Stimulated activated CD8-positive, alpha-beta memory T cell treated with anti-CD3 and anti-CD28 coated beads, Interleukin-4, amount 100 ng/mL, for 48 hours (primary cell): ENCODE measurements around the gene KLHL15.
"Not testable (repeated sequence)": the region's sequence is repeated elsewhere in the genome, so short reads cannot be mapped to it uniquely, and the experiment has no call there.

Experiments used
- DNase-seq: peaks from one replicate; pipeline ENCODE4 v3.0.0-alpha.2; 2020

Gene KLHL15

DNA sequence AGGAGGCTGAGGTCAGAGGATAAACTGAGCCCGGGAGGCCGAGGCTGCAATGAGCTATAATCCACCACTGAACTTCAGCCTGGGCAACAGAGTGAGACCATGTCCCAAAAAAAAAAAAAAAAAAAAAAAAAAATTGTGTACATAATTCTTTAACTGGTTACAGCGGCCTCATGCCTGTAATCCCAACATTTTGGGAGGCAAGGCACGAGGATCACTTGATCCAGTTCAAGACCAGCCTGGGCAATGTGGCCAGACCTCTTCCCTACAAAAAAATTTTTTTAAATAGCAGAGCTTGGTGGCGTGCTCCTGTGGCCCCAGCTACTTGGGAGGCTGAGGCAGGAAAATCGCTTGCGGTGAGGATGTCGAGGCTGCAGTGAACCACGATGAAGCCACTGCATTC, 9.3 kb downstream of the KLHL15 start:
- DNase-seq: no peak

DNA sequence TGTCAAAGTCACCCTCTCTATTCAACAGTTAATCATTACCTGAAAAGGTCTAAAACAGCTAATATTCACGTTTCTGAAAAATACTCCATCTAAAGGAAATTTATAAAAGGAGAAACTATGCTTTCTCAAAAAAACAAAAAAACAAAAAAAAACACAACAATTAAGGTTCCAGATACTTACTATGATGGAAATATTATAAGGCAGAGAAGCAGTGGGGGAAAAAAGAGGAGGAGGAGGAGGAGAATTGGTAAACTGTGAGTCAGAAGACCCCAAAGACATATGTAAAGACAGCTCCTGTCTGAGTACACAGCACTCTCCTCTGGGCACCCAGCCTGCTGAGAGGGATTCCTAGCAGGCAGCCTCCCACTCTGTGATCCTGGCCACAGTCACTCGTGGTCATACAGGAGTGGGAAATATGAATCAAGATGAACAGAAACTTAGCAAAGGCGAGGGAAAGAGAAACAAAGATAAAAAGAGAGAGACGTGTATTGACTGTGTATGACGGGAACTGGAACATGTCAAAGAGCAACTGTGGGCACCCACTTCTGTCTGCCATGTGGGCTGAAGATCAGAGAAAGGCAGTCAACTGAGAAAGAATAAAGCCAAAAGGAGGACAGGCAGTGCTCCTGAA, 12.5 kb downstream of the KLHL15 start:
- DNase-seq: peak; percentile 62

DNA sequence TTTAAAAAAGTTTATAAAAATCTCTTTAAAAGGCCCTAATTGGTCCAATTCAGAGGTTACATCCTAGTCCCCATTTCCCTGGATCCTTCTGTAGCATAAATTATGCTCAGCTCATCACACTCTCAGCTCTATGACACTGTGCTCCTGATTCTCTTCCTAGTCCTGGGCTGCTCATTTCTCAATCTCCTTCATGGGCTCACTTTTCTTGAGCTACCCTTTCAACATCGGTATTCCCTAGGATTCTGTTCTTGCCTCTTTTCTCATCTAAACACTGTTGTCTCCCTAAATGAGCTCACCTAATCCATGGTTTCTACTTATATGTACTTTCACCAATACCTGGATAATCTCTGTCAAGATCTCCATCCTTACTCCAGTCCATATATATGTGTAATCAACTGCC, 14.7 kb downstream of the KLHL15 start:
- no peak for DNase-seq

DNA sequence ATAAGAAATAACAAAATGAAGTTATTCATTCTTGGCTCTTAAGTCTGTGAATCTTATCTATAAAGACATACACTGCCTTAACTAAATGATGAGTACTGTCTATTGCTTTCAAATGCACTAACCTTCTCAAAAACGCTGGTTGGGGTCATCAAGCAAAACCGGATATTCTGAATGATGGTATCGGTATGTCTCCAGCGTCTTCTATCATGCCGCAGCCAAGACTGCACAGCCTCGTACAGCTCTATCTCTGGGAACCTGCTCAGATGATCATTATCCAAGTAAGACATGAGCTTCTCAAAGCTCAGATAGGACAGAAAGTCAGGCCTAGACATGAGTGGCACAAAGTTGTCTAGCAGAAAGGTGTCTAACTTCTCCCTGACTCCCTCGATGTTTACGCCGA, 21.1 kb downstream of the KLHL15 start:
- DNase-seq: no peak

DNA sequence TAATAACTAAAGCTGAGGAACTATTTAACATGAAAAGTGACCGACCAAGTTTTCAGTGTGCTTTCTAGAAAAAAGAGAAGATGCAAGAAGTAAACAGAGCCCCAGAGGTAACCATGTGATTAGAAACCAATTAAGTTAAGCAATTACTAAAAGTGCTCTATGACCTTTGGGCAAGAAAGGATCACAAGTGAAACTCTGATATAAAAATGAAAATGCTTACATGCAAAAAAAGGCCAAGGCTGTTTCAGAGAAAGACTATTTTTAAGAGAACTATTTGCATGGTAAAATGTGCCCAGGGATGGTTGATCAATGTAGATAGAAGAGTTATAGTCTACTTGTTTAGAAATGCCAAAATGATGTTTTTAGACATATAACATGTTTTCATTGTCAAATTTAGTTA, 22.0 kb downstream of the KLHL15 start:
- no peak for DNase-seq

DNA sequence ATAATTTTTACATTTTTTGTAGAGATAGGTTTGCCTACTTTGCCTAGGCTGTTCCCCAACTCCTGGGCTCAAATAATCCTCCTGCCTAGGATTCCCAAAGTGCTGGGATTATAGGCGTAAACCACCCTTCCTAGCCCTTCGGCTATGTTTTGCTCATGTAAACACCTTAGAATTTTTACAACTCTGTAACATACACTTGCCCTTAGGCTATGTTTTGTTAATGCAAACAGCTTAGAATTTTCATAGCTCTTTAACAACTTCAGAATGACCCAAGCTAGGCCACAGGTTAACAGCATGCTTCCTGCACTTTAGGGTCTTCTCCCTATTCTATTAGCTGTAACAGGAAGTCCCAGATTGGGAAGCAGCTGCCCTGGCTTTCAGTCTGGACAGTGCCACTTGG, 24.2 kb downstream of the KLHL15 start:
- DNase-seq: no peak

DNA sequence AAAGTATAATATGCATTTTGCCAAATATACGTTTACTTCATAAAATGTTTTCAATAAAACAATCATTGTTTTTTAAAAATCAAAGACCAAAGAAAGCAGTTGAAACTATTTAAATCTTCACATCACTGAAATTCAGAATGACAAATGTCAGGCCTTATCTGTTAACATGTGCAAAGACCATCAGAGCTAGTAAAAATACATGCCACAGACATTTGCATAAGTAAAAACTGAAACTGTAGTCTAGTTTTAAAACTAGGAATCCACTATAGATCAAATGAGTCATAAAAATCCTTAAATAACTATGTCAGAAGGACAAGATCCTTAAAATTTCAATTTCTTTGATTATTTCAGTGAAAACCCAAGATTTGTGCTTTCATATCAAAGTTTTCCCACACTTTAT, 24.8 kb downstream of the KLHL15 start:
- no peak for DNase-seq

DNA sequence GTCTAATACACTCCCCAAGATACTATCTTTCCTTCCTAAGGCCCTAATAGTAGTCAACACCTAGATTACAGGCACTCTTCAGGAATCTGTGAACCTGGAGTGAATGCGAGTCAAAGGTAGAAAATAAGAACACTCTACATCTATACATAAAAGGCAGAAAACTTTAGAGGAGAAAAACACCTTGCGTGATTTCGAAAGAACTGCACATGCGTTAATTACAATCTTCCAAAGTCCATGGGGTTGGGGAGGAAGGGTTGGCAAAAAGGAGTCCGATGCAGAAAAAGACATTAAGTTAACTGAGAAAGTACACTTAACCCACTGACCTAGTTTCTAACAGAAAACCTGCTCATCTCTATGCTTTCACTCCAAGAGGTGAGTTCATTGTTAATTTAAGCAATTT, 27.3 kb downstream of the KLHL15 start:
- DNase-seq: no peak

DNA sequence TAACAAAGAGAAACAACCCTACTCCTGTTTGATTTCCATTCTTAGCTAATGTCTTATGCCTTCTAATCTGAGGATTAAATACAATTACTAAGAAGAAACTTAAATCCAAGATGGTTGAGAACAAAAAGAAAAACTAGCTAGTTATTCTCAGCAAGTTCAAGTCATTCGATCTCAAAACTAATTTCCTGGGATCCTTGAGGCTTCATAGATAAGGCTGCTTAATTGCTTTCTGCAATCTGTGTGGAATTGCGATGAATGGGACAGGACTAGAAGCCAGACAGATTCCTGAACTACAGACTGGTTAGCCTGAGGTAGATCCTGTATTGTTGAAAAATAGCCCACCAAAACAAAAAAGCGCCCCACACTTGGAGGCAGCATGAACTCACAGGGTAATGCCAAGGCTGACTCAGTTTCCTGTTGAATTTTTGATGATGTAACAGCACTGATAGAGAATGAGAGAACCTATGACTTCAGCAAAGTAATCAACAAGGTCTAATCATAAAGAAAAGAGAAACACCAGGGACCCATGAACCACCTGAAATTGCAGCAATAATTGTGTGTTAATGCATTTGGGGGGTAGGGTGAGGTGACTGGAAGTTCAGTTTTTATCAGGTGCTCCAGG, 33.9 kb downstream of the KLHL15 start:
- DNase-seq: no peak

DNA sequence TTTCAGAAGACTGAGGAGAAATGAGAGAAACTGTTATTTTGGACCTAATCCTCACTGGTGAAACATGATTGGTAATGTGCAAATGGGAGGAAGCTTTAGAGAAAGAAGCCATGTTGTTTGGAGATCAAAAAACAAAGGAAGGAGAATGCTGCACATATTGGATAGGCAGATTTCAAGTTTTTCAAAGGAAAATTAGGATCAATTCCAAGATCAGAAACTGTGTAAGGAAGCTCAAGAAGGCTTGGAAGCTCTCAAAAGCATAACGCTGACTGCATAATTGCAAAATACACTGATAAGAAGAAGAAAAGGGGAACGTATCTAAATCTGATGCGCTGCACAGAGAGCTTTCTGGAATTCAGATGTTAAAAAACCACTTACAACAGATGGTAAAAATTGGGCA, 34.6 kb downstream of the KLHL15 start:
- DNase-seq: no peak

DNA sequence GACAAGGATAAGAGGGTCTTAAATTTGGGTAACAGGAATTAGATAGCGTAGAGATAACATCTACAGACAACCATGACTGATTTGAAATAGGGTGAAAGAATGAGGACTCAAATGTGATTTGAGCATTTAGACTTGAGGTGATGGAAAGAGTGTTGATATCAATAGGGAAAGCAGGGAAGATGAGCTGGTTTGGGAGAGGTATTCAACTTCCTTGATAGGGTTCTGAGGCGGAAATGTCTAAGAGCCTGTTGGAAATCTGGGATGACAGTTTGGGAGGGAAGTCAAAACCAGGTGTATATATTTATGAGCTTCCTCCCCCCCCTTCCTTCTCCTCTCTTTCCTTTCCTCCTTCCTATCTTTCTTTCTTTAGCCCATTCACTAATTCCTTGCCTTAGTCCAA, 36.5 kb downstream of the KLHL15 start:
- DNase-seq: no peak

DNA sequence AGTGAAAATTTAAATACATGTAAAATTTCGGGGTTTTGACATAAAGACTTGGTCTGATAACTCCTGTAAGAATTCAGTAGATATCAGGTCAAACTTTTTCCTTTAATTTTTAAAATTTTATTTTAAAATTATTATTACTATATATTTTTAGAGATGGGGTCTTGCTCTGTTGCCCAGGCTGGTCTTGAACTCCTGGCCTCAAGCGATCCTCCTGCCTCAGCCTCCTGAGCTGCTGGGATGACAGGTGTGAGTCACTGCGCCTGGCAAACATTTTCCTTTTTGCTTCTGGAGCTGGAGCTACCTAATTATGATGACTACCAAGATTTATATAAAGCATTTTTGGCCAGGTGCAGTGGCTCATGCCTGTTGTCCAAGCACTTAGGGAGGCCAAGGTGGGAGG, 37.3 kb downstream of the KLHL15 start:
- no peak for DNase-seq

DNA sequence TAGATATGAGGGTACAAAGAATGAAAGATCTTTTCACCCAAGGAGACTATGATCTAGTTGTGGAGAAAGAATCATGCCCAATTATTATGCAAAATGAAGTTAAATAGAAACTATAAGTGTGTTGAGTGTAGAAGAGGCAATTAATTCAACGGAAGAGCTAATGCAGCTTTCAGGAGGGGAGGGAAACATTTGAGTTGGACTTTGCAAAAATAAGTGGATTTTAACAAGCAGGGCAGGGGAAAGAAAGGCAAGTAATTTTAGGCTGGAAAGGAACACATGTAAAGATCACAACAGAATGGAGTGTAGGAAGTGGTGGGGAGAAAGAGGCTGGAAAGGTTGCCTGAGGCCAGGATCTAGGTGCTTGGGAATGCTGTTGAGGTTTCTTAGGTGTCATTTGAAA, 44.1 kb downstream of the KLHL15 start:
- DNase-seq: no peak

DNA sequence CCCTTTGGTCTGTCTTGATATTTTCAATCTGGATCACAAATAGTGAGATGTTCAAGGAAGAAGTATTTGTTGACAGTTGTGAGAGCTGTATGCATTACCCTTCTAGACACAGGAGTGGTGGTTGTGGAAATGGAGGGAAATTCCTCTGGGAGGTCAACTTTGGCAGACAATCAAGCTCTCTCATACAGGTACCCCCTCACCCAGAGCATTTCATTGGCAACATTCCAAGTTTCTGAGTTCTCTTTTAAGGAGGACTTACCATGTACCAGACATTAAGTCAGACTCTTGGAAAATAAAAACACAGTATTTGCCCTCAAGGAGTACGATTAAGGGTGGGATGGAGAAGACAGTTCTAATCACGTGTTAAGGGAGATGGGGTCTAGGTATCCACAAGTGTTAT, 45.3 kb downstream of the KLHL15 start:
- no peak for DNase-seq

DNA sequence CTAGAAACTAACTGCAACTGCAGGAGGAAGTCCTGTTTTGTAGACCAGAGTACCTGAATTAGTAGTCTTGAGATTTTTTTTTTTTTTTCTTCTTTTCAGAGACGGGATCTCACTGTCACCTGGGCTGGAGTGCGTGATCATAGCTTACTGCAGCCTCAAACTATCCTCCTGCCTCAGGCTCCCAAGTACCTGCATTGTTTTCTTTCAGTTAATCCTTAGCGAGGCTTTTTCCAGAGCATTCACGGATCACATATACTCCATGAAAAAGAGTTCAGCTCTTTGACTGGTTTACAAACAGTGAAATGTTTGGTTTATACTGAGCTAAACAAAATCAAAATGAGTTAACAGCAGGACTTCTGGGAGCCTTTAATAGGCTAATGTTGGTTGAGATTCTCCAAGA, 45.8 kb downstream of the KLHL15 start:
- DNase-seq: no peak

DNA sequence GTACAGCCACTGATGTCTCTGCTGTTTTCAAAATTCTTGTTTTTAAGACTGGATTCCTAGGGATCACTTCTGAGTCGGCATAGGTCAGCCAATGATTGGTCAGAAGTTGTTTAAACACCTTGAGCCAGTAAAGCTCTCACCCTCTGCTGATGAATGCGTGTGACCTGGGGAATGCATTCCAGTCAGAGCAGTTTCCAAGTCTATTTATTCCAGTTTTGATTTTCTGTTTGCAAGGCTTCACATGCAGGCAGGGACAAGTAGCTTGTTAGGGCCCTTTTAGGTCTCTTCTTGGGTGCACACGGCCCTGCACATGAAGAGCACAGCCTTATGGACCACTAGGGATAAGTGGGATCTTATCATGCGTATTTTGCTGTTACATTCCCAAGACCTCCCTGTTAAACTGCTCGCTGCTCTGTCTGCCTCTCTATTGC, 47.0 kb downstream of the KLHL15 start:
- DNase-seq: no peak

DNA sequence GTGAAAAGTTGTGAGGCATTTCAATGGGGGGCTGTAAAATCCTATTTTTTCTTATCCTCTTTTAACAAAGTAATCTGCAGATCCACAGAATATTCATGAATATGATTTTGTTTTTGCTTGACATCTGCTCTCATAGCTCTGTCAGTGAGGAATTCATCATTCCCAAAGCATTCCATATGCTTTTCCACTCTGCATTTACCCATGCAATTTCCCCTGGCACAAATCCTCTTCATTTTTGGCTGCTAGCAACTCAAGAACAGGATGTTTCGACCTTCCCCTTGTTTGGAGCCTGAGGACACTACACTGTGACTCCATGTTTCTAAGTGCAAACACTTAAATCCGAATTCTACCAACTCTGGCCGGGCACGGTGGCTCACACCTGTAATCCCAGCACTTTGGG, 48.5 kb downstream of the KLHL15 start:
- DNase-seq: no peak

DNA sequence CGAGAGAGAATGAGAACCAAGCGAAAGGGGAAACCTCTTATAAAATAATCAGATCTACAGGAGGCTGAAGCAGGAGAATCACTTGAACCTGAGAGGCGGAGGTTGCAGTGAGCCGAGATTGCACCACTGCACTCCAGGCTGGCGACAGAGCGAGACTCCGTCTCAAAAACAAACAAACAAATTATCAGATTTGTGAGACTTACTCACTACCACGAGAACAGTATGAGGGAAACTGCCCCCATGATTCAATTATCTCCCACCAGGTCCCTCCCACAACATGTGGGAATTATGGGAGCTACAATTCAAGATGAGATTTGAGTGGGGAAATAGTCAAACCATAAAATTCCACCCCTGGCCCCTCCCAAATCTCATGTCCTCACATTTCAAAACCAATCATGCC, 61.4 kb downstream of the KLHL15 start:
- DNase-seq: not testable (repeated sequence)

DNA sequence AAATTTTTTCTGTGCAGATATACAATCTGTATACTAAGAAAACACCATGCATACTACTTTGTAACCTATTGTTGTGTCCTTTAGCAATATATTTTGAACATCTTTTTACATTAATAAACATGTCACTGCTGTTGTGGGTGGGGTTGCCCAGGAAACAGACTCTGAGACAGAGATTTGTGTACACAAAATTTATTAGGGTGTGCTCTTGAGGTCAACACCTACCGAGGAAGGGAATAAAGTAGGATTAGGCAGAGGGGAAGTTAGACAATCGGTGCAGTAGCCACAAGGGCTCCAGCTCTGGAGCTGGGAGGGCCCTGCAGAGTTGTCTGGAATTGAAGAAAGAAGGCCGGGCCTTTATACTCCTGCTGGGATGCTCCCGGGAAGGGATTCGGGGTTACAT, 62.8 kb downstream of the KLHL15 start:
- no peak for DNase-seq

DNA sequence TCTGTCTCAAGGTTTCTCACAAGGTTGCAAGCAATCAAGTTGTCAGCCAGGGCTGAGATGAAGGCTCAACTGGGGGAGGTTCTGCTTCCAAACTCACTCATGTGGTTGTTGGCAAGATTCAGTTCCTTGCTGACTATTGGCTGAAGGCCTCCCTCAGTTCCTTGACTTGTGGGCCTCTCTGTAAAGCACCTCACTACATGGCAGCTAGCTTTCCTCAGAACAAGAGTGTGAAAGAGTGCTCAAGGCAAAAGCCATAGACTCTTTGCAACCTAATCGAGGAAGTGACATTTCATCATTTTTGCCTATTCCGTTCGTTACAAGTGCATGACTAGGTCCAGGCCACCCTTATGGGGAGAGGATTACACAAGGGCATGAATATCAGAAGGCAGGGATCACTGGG, 67.2 kb downstream of the KLHL15 start:
- no peak for DNase-seq

DNA sequence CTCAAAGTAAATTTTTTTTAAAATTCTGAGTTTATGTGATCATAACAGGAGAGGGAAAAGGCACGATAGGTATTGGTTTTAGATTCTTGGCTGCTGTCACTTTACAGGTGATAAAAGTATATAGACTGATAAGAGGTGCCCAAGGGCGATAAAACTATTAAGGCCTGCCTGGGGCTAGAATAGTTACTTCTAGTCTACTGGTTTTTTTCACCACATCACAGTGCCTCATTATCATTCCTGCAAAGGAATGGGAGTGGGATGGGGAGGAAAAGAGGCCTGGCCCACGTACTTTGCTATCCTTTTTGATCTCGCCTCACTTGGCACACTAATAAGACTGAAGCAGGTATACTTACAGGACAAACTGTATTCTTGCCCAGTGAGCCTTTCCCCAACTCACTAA, 72.6 kb downstream of the KLHL15 start:
- DNase-seq: no peak

DNA sequence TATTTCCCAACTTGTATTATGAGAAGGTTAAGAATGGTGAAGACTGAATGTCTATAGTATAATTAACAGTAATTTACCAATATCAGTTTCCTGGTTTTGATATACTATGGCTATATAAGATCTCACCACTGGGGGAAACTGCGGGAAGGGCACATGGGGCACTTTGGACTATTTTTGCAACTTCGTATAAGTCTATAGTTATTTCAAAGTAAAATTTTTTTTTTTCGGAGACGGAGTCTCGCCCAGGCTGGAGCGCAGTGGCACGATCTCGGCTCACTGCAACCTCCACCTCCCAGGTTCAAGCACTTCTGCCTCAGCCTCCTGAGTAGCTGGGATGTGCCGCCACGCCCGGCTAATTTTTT, 73.1 kb downstream of the KLHL15 start:
- DNase-seq: no peak

DNA sequence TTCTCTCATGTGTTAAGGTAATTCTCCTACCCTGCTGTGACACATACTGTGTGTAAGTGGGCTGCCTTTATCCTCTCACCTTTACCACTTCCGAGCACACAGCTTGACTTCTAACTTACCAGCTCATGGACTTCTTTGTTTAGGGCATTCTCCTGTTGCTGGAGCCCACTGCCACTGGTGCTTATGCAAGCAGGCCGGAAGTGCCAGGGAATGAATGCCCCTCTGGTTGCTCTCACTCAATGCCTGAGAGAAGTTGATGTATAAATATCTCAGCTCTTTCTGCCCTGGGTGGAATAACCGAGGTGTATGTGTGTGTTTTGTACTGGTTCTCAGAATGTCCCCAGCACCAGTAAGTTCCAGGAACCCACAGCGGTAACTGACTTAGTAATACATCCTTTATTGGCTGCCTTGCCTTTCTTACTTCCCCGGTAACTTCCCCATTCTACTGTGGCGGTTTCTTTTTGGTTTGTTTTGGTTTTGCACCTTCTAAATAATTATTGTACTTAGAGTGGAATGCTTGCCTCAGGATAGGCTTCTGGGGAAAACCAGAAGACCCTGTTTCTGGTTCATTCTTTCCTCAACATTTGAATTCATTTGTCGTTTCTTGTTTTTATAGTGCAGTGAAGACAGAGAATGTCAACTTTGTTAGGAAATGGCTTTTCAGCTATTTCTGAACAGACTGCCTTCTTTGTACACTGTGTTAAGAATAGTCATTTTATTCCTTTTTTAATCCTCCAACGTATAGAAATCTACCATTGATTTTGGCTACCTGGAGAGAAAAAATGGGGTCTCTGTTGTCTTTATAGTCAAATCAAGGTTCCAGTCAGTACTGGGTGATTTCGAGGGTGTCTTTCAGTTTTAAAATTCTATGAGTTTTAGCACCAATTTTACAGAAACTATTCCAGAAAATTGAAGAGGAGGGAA, 73.7 kb downstream of the KLHL15 start:
- peak; percentile 41 for DNase-seq

DNA sequence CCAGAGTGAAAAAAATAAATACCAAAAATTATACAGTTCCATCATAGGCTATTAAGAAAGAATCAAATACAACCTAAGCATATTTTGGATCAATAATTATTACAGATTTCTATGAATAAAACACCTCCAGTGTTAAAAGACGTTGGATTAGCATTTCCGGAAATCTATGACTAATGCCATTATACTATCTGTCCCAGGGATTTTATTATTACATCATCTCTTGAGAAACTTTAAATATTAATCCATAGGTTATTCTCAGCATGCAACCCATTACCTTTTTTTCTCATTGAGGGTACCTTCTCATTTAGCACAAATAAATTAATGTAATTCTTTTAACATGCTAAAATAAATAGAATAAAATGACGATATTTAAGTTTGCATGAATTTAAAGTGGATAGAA, 74.6 kb downstream of the KLHL15 start:
- DNase-seq: no peak
